NCI-H1092 (cell line): ENCODE data around the gene LONRF2.
A peak's percentile ranks its signal among the peaks of the same experiment; 100 is the strongest.

Source experiments
- DNase-seq: peaks from one replicate; lab custom pipeline; 2025; lab: John Stamatoyannopoulos, UW

Gene LONRF2

DNA sequence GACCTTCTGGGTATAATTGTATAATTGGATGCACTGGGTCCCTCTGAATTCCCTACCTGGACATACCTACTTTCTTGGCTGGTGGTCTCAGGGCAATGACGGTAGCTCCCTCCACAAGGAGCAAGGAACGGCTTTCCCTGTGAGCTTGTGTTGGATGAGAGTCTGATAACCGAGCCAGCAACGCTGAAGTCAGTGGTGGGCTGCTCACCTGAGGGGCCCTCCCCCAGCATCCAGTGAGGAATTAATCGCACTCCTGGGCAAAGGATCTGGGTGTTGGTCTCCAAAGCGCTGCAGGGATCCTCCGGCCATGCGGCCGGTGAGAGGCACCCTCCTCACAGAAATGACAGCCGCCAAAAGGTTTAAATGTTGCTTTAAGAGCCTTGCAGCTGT lies 47.1 kb downstream of the LONRF2 start:
- no peak for DNase-seq

DNA sequence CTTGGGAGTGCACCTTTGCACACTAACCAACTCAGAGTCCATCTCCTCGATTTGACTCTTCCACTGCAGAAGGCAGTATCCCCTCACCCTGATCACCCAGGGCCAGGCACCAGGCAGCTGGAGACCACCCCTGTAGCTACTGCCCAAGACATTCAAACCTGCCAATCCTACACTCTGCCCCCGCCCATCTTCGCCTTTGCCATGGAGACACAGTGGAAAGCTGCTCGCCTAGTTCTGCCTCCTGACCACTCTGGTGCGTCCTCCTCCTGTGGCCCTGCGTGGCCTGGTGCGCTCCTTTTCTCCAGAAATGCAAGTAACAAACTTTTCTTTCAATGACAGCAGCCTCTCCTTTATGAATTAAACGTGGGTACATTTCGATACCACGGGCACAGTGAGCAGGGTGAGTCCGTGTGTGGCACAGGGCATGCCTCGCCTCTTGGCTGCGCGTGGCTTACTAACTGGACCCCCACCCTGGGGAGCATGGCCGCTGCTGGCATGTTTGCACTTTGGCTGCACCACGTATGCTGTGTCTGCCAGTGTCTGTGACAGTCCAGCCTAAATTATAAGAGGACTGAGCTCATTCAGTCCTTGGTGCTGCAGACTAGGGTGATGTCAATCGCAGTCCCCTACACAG lies 47.6 kb downstream of the LONRF2 start:
- no peak for DNase-seq

- DNase-seq: no peak
Measured at GRCh38 chr2:100274076-100274475, 48.2 kb downstream of the LONRF2 start.

DNA sequence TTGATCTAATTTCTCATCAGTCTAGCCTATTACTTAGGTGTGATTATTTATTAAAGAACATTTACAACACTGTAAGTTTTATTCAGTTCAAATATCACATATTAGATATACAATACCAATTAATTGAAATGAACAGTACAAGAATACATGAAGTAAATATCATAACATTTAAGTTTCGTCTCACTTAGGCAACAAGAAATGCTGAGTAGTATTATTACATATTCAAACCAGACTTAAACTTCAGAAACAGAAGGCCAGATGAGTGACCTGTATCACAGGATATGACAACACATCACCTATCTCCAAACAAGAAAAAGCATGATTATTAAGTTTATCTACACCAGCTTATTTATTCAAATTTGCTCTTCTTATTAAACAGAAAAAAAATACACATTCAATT lies 48.9 kb downstream of the LONRF2 start:
- DNase-seq: no peak

GRCh38 chr2:100272841-100273329 lies 49.4 kb downstream of the LONRF2 start:
- no peak for DNase-seq

DNA sequence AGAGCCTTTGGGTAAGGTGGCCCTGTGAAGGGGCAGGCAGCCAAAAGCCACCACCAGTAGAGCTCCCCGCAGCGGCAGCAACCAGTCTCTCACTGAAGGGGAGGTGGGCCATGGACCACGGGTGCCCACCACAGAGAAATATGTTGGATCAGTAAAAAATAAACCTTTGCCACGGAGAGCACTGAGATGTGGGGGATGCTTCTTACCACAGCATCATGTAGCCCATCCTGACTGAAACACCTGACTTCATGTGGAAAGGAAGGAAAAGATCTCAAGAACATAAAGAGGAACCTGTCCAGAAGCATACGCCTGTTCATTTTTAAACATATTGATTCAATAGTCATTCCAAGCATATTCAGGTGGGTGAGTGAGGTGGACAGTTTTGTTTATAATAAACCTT lies 51.1 kb downstream of the LONRF2 start:
- no peak for DNase-seq

DNA sequence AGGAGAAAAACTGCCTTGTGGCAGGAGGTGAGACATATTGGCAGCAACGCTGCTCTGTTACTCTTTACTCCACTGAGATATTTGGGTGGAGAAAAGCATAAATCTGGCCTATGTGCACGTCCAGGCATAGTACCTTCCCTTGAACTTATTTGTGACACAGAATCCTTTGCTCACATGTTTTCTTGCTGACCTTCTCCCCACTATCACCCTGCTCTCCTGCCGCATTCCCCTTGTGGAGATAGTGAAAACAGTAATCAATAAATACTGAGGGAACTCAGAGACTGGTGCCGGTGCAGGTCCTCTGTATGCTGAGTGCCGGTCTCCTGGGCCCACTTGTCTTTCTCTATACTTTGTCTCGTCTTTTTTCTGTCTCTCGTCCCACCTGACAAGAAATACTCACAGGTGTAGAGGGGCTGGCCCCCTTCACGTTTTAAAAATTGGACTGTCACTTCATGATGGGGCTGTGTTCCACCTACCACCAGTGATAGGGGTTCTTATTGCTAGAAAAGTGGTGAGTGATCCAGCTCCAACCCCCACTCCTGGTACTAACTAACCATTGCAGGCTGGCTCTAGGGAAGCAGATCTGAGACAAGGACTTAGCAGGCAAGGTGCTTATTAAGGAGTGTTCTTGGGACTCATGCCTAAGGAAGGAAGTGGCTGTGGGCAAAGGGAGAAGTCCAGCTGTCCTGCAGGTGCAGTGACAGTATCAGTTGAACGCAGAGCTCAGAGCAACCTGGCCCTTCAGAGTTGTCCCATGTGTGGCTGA lies 51.7 kb downstream of the LONRF2 start:
- DNase-seq: no peak

GRCh38 chr2:100269889-100270288 lies 52.4 kb downstream of the LONRF2 start:
- no peak for DNase-seq

GRCh38 chr2:100268986-100269385 lies 53.3 kb downstream of the LONRF2 start:
- no peak for DNase-seq

- DNase-seq: no peak
Measured at GRCh38 chr2:100267751-100268150, 54.5 kb downstream of the LONRF2 start.

DNA sequence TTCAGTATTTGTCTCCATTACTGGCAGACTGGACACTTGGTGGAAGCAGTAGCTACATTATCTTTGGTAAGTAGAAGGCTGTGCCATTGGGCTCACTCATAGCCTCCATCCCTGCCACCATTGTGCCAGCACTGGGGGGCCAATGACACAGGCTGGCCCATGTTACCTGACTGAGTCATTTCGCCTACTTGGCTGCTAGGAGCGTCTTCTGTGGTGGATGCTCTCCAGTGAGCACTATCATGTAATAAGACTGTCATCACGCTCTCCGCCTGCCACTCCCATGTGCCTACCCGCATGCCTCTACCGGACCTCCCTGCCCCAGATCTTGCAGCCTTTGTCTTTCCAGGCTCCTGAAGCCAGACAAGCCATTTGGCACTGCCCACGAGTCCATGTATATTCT lies 56.2 kb downstream of the LONRF2 start:
- DNase-seq: no peak

DNA sequence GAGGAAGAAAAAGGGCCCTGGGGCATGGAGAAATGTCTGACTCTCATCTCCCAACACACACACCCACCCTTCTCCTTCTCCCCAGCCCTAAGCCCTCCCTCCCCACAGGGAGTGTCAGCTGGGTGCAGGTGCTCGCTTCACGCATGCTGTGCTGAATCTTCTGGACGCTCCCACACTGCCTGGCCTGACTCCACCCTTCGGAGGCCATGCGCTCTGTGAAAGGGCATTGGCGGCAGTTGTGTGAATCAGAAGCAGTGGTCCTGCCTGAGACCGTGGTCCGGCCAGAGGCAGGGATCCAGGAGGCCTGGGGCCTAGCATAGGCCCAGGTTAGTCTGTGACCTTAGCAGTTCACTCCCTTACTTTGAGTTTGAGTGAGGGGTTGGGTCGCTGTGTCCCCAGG lies 57.1 kb downstream of the LONRF2 start:
- DNase-seq: no peak

DNA sequence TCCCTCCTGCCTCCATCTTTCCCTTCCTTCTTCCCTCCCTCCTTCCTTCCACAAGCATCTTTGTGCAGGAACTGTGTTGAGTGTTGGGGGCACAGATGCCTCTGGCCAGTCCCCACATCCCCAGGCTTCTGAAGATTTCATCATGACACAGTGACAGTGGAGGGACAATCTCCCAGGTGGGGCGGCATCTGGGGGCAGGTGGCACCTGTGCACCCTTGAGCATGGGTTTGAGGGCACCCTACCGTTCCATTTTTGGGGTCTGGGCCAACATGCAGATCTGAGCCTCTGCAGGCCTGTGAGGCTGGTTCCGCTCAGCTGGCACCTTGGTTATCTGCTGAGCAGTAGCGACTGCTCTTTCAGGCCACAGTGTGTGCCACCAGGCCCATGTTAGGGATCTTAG lies 57.6 kb downstream of the LONRF2 start:
- no peak for DNase-seq

- no peak for DNase-seq
Measured at GRCh38 chr2:100264121-100264520, 58.2 kb downstream of the LONRF2 start.

DNA sequence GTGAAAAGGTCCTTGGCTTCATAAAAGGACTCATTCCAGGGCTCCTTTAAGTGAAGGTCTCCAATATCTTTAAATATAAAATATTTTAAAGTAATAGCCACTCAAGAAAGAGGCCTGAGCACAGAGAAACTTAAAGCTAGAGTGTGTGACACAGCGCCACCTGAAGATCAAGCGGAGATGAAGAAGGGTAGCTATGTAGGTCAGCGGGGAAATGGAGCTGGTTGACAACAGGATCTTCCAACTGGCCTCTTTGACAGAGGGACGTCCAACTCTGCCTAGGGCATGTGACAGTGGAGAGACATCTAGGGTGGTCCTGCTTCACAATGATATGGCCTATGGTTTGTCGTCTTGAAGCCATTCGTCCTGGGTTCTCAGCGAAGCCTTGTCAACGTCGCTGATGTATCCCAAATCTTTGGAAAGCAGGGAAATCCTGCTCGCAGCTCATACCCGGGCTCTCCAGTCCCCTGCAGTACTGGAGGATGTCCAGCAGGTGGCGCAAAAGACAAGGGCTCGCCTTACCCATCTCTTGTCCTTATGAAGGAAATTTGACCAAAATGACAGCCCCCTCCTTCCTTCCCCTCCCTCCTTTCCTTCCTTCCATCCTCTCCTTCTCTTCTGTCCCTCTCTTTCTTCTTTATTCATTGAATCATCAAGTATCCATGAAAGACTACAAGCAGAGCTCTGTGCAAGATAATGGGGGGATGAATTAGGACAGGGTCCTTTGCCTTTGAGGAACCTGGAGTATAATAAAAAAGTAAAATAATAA lies 59.6 kb downstream of the LONRF2 start:
- DNase-seq: peak; percentile 29

DNA sequence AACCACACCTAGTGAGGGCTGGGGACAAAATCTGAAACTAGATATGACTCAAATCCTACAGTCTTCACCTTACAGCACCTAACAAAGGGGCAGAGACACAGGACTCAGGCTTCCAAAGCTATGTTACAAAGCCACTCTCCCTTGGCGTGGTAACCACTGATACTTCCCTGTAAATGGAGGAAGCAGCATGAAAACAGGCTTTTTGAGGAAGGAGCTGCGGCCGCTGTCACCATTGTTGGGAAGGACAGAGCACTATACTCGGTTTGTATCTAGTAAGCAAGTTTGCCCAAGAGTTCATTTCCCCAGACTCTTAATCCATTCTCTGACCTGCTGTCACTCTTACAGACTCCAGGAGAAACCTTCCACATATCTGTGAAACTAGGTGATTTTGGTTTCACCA lies 60.3 kb downstream of the LONRF2 start:
- no peak for DNase-seq

DNA sequence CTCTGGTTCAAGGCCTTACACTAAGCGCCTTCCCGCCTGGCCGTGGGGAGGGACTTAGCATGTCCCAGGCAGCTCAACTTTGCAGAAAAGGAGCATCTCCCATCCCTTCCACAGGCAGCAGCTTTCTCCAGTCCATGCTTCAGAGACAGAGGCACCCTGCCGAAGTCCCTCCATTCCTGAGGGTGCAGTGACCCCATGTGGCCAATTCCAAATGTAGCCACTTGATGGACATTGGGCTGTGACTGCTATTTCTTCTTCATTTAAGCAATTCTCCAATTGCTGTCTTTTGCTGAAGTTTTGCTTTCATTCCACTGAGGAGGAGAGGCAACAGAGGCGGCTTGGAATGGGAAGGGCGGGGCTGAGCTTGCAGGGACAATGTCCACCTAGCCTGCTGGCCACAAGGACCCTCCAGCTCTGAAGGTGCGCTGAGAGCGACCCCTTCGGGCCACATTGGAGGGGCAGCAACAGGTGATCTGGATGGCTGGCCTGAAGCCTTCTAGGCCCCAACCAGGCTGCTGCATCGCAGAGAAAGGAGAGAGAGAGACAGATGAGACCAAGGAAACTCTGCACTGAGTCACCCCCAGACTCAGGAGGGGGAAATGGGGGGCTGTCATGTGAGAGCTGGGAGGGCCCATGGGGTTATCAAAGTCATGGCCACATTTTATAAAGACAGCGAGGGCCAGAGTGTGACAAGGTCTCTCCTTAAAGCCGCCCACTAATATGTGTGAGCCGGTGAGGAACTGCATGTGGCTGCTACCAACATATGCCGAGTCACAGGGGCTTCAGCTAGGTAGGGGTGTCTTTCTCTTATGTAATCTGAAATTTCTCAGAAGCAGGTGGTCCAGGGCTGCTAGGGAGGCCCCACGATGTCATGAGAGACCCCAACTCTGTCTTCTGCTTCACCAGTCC lies 61.3 kb downstream of the LONRF2 start:
- peak; percentile 41 for DNase-seq

DNA sequence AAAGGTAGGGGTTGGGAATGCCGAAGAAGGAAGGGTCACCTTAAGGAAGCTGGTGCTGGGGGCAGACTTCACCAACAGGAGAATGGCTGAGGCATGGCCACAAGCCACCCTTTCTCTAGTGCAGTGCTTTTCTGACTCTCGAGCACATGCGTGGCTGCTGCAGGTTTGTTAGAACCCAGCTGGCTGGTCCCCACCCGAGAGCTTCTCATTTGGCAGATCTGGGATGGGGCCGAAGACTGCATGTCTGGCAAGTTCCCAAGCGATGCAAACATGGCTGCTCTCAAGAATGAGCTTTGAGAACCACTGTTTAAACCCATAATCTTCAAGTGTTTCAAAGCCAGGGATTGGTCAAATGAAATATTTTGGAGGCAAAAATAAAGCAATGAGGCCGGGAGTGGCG lies 63.2 kb downstream of the LONRF2 start:
- DNase-seq: no peak

DNA sequence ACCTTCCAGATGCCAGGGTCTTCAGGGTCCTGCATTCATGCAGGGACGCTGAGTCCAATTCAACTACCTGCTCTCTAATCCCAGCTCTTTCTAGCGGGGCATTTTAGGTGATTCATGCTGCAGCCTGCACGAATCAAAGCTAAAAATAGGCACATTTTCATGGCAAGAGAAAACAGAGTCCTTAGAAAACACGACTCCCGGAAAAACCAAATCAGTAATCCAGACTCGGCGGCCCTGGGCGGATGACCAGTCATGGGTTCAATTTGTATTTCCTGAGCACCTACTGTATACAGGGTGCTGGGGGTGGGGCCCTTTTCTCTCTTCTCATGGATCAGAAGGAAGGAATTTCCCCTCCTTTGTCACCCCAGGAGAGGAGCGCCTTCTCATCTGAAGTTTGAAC lies 64.4 kb downstream of the LONRF2 start:
- DNase-seq: no peak

GRCh38 chr2:100256849-100257248 lies 65.5 kb downstream of the LONRF2 start:
- DNase-seq: no peak

DNA sequence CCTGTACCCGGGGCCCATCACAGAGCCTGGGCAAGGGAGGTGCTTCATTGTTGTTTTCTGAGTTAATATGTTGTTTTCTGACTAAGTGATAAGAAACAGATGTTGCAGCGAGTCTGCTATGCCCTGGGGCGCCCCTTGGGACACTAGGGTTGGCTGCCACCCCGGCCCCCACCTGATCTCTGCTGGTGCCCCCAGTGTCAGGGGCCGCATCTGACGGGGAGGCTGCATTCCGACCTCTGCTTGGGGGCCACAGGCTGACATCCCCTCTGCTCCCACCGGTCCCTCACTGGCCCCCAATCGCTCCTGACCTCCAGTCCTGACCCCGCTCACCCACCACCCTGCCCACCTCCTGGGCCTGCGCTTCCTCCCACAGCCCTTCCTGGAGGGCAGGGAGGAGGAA lies 65.9 kb downstream of the LONRF2 start:
- no peak for DNase-seq

DNA sequence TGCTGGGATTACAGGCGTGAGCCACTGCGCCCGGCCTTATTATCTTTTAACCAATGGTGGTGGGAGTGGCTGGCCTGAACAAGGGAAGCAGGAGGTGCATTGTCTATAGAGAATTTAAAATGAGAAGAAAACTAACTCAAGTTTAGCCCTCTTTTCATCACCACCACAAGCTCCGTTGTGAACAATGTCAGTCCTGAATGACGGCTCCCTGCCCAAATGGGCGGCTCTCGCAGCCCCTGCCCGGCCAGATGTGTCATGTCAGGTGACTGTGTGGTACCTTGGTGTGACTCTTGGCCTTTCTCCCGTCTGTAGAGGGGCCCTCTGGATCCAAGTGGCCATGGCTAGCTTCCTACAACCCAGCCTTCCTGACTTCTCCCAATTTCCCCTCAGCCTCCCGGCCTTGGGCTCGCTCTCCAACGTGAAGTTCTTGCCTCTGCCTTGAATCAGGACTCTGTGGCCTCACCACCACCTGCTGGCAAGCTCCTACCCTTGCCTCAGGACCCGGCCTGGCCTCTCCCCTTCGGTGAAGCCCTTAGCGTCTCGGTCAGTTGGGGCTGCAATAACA lies 67.6 kb downstream of the LONRF2 start:
- no peak for DNase-seq
